Stimulated activated CD4-positive, alpha-beta T cell treated with anti-CD3 and anti-CD28 coated beads, Interleukin-4, amount 100 ng/mL, for 24 hours (primary cell): ENCODE results near the gene PLN.

ENCODE experiments used
- DNase-seq: peaks from one replicate; pipeline ENCODE4 v3.0.0-alpha.2; 2020

Gene PLN

GRCh38 chr6:118580585-118581419 is 32.7 kb downstream of the PLN start:
- DNase-seq: peak; percentile 13

- no peak for DNase-seq
Observed at GRCh38 chr6:118581489-118581959, 33.4 kb downstream of the PLN start.

- no peak for DNase-seq
Observed at GRCh38 chr6:118584911-118585310, 36.8 kb downstream of the PLN start.

- DNase-seq: no peak
Observed at GRCh38 chr6:118586746-118587485, 38.8 kb downstream of the PLN start.

- no peak for DNase-seq
Observed at GRCh38 chr6:118588626-118589025, 40.5 kb downstream of the PLN start.

- DNase-seq: no peak
Observed at GRCh38 chr6:118589186-118589585, 41.1 kb downstream of the PLN start.

GRCh38 chr6:118589649-118590365 is 41.7 kb downstream of the PLN start:
- no peak for DNase-seq

- no peak for DNase-seq
Observed at GRCh38 chr6:118591897-118592296, 43.8 kb downstream of the PLN start.

- no peak for DNase-seq
Observed at GRCh38 chr6:118594877-118595276, 46.8 kb downstream of the PLN start.

GRCh38 chr6:118596774-118597320 is 48.8 kb downstream of the PLN start:
- no peak for DNase-seq

GRCh38 chr6:118597636-118598035 is 49.5 kb downstream of the PLN start:
- DNase-seq: no peak

GRCh38 chr6:118598324-118598723 is 50.2 kb downstream of the PLN start:
- no peak for DNase-seq

GRCh38 chr6:118602300-118602699 is 54.2 kb downstream of the PLN start:
- DNase-seq: no peak

GRCh38 chr6:118603372-118603771 is 55.3 kb downstream of the PLN start:
- DNase-seq: no peak

GRCh38 chr6:118606268-118606667 is 58.2 kb downstream of the PLN start:
- DNase-seq: no peak

GRCh38 chr6:118606858-118607257 is 58.8 kb downstream of the PLN start:
- DNase-seq: no peak
